Loucy (cell line): Measurements from ENCODE around the gene PHEX.

Experiments
- CTCF ChIP-seq: fragments of 200-600 bp; sonication (generic); conservative IDR thresholded peaks from 2 replicates; pipeline ENCODE4 v1.5.1; 2014; ENCODE audit warnings: mild to moderate bottlenecking, antibody characterized with exemption, low read length
- EZH2phosphoT487 ChIP-seq: fragments of 200-600 bp; IDR thresholded peaks from 2 replicates; pipeline ENCODE4 v1.6.1; 2018; ENCODE audit warnings: antibody characterized with exemption, mild to moderate bottlenecking, moderate library complexity, borderline replicate concordance

DNA sequence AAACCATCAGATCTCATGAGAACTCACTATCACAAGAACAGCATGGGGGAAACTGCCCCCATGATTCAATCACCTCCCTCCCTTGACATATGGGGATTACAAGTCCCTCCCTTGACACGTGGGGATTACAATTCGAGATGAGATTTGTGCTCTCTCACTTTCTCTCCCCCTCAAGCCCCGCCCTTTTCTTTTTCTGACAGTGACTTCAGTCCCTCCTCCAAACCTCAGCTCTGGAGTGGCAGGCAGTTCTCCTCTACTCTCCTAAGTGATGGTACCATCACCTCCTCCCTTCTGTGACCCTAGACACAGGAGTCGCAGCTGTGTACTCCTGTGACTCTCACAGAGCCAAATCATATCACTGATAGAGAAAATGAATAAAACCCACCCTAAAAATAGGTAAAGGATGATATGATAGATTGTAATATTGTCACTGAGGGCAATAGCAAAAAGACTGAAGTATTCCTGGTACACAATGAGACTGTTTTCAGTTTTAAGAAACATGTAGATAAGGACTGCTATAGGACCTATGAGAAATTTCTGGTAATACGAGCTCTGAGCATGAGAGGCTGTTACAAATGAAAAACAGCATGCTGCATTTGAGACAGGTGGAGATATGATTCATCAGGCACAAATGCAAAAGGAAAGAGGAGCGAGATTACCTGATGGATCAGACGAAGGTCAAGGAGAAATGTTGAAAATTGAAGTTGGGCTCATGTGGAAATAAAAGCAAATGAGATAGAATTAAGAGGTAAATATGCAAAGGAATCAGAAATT lies 139.3 kb downstream of the PHEX start:
- TF ChIP-seq CTCF (no peak), EZH2phosphoT487 (no peak)
